Kidney capillary endothelial cell (primary cell): ENCODE results near the gene P2RY13.
A peak's percentile ranks its signal among the peaks of the same experiment; 100 is the strongest.

Source experiments
- DNase-seq: peaks from one replicate; pipeline ENCODE4 v3.0.0-alpha.2; 2018; ENCODE audit warnings: low spot score

The P2RY13 gene

GRCh38 chr3:151293127-151293526, 36.2 kb downstream of the P2RY13 start:
- DNase-seq, result no peak

GRCh38 chr3:151290673-151291072, 38.7 kb downstream of the P2RY13 start:
- DNase-seq, result no peak

GRCh38 chr3:151289445-151289844, 39.9 kb downstream of the P2RY13 start:
- DNase-seq, result no peak

- DNase-seq, result no peak
Measured at GRCh38 chr3:151285940-151286339, 43.4 kb downstream of the P2RY13 start.

- DNase-seq, result no peak
Measured at GRCh38 chr3:151283907-151284461, 45.4 kb downstream of the P2RY13 start.

- DNase-seq, result no peak
Measured at GRCh38 chr3:151283387-151283786, 46.0 kb downstream of the P2RY13 start.

- peak; percentile 68 for DNase-seq
Measured at GRCh38 chr3:151282921-151283320, 46.4 kb downstream of the P2RY13 start.

- DNase-seq, result no peak
Measured at GRCh38 chr3:151281671-151282324, 47.6 kb downstream of the P2RY13 start.

GRCh38 chr3:151278230-151278629, 51.1 kb downstream of the P2RY13 start, which contains the start of gene P2RY14:
Gene P2RY14, minus strand, starts transcription at chr3:151278542. Its CDS starts 64,226 bp downstream, at chr3:151214316.
- no peak for DNase-seq

- DNase-seq, result no peak
Measured at GRCh38 chr3:151276687-151277042, 52.7 kb downstream of the P2RY13 start.
